GM12878 (cell line): ENCODE measurements around the gene RFTN2. TPM values are rescaled to one million over a fixed set of nuclear protein-coding genes. Genes with fewer than 3 reads are reported as not detected.
"Not testable (repeated sequence)": the region's sequence is repeated elsewhere in the genome, so short reads cannot be mapped to it uniquely, and the experiment has no call there.

Experiments used
- ATAC-seq: fragments of 200-7000 bp; cut with Tn5 transposase; 3 replicates; pipeline ENCODE4 v1.9.1; 2020; ENCODE audit warnings: mild to moderate bottlenecking, moderate library complexity
- BruUV-seq: library from RNA; stranded (reverse); fragments of 400-500 nt; replicated peaks from 2 replicates; lab custom pipeline; 2021; lab: Mats Ljungman, UMichigan
- CTCF ChIA-PET: fragments of 300-600 bp; sonication (Branson Sonifier 250); formaldehyde crosslinking; extraction: SDS; loops from one replicate; lab custom pipeline; 2021; ENCODE audit warnings: inconsistent platforms; lab: Yijun Ruan, JAX
- POLR2A ChIA-PET: fragments of 350-600 bp; formaldehyde crosslinking; extraction: SDS; loops from one replicate; lab custom pipeline; 2021; ENCODE audit warnings: inconsistent platforms; lab: Charles Lee
- RAD21 ChIA-PET: fragments of 300-600 bp; sonication (Branson Sonifier 250); formaldehyde crosslinking; loops from one replicate; lab custom pipeline; 2023; ENCODE audit warnings: antibody characterized with exemption; ENCODE audit not compliant: unreplicated experiment; lab: Charles Lee
- SMC1A ChIA-PET: fragments of 300-600 bp; sonication (Branson Sonifier 250); formaldehyde crosslinking; loops from one replicate; lab custom pipeline; 2023; ENCODE audit not compliant: unreplicated experiment, uncharacterized antibody; lab: Charles Lee
- DNase-seq: peaks from one replicate; pipeline ENCODE4 v3.0.0-alpha.2; 2011; ENCODE audit warnings: low read depth, low spot score
- FAIRE-seq: peaks from 3 replicates; lab custom pipeline; 2011; peaks lifted over from hg19 to GRCh38; lab: Jason Lieb, UNC
- H2AFZ ChIP-seq: 2 replicates; pipeline ENCODE4 v1.6.0; 2011; ENCODE audit warnings: low read depth, low read length, control low read depth; ENCODE audit not compliant: control insufficient read depth
- H3K27ac ChIP-seq: 2 replicates; pipeline ENCODE4 v1.5.1; 2011; ENCODE audit warnings: control low read depth; ENCODE audit not compliant: control insufficient read depth, insufficient read depth
- H3K27me3 ChIP-seq, 2 experiments: replicated peaks in 1 of 2; 2 replicates each; pipeline versions ENCODE4 v1.6.0 to v1.6.1; 2011; ENCODE audit warnings: low read length in 1 of 2; ENCODE audit not compliant: control insufficient read depth in 2 of 2, insufficient read depth in 2 of 2
- H3K36me3 ChIP-seq, 2 experiments: 2 replicates each; pipeline ENCODE4 v1.5.1; 2011; ENCODE audit warnings: low read length in 1 of 2; ENCODE audit not compliant: control insufficient read depth in 2 of 2, insufficient read depth in 2 of 2
- H3K4me1 ChIP-seq: 2 replicates; pipeline ENCODE4 v1.6.1; 2011; ENCODE audit warnings: mild to moderate bottlenecking, low read length, moderate library complexity, mixed read lengths; ENCODE audit not compliant: control insufficient read depth, insufficient read depth
- H3K4me2 ChIP-seq: 2 replicates; pipeline ENCODE4 v1.6.0; 2011; ENCODE audit warnings: control low read depth; ENCODE audit not compliant: control insufficient read depth, insufficient read depth
- H3K4me3 ChIP-seq: fragments of 200-600 bp; sonication (generic); 2 replicates; pipeline ENCODE4 v1.5.1; 2016
- H3K79me2 ChIP-seq: 2 replicates; pipeline ENCODE4 v1.6.0; 2011; ENCODE audit warnings: low read length; ENCODE audit not compliant: control insufficient read depth, insufficient read depth
- H3K9ac ChIP-seq: 2 replicates; pipeline ENCODE4 v1.8.0; 2011; ENCODE audit warnings: low read length, control low read depth, mixed read lengths; ENCODE audit not compliant: control insufficient read depth, insufficient read depth
- H3K9me3 ChIP-seq: replicated peaks from 3 replicates; pipeline ENCODE4 v1.5.1; 2011; ENCODE audit warnings: mild to moderate bottlenecking, low read length; ENCODE audit not compliant: control insufficient read depth, insufficient read depth
- H4K20me1 ChIP-seq: 2 replicates; pipeline ENCODE4 v1.6.0; 2011; ENCODE audit not compliant: control insufficient read depth, insufficient read depth
- WGBS: methylation state at CpG from one replicate; pipeline ENCODE4 v1.1.6; 2016; ENCODE audit warnings: low lambda C conversion rate; ENCODE audit not compliant: insufficient replicate concordance, insufficient coverage; ENCODE audit errors: missing lambda C conversion rate; 5-methylcytosine and 5-hydroxymethylcytosine counted together
- in situ Hi-C: fragments of 300-500 bp; cut with MboI; formaldehyde crosslinking; loops from 9 replicates; pipeline ENCODE4 v1.14.3; 2018; ENCODE audit warnings: mixed read lengths
- intact Hi-C: fragments of 100-400 bp; cut with micrococcal nuclease; formaldehyde crosslinking; loops from one replicate; pipeline ENCODE4 v1.14.2; 2022; ENCODE audit not compliant: unreplicated experiment
- polyA plus RNA-seq, 11 experiments: library from polyadenylated mRNA; depleted of rRNA in 4 of 11; unstranded in 6 of 11; stranded (reverse) in 5 of 11; fragments of >200 nt; fragmentation: Nextera tagmentation in 4 of 11; fragmentation: Illumina TruSeq in 1 of 11; extraction: Ambion mirVana in 4 of 11; extraction: Trizol in 1 of 11; gene quantifications; 1 replicate in 1 of 11; 2 replicates in 10 of 11; pipeline versions ENCODE4 v1.2.1 to v1.2.3, GENCODE V29; 2011 to 2016; ENCODE audit warnings: inconsistent platforms in 2 of 11, missing spikeins in 2 of 11, low read depth in 1 of 11
- total RNA-seq, 4 experiments: library from RNA; depleted of rRNA in 3 of 4; stranded (reverse); fragments of >200 nt in 3 of 4; fragmentation: Illumina TruSeq in 1 of 4; extraction: Trizol in 1 of 4; gene quantifications; 2 replicates each; pipeline versions ENCODE4 v1.2.1 to v1.2.3, GENCODE V29; 2013 to 2021

Gene RFTN2
- total and polyA plus RNA-seq, 10 of the 15 experiments (the other 5 are each of a cell fraction or from before 2014, with no cell fraction given): 0.09 to 0.23 TPM; not detected in 8

- BruUV-seq, SMC1A ChIA-PET: not testable (repeated sequence)
- CTCF ChIA-PET: interaction anchor here (2.3 kb wide), 1 partner anchor 12 kb away, joined by 7 read pairs; no protein-coding TSS in a partner anchor
These were observed 20.6 kb upstream of the RFTN2 start for GRCh38 chr2:197695971-197696370.

GRCh38 chr2:197695206-197695605 is 19.8 kb upstream of the RFTN2 start:
- ATAC-seq, RAD21 ChIA-PET, H4K20me1 ChIP-seq, H2AFZ ChIP-seq, H3K4me1 ChIP-seq, H3K27ac ChIP-seq, H3K27me3 ChIP-seq, H3K9ac ChIP-seq, BruUV-seq, H3K4me2 ChIP-seq, H3K4me3 ChIP-seq, H3K36me3 ChIP-seq, POLR2A ChIA-PET, DNase-seq, H3K79me2 ChIP-seq, in situ Hi-C loops, SMC1A ChIA-PET, FAIRE-seq, H3K9me3 ChIP-seq, intact Hi-C loops: not testable (repeated sequence)
- CTCF ChIA-PET: interaction anchor here (2.3 kb wide), 1 partner anchor 13 kb away, joined by 7 read pairs; no protein-coding TSS in a partner anchor
- 88% methylated on average over 4 of the region's 6 CpGs for WGBS

More at GRCh38 chr2:197695971-197696370, 20.6 kb upstream of the RFTN2 start:
- DNase-seq, intact Hi-C loops, H3K36me3 ChIP-seq, in situ Hi-C loops, H3K4me1 ChIP-seq, ATAC-seq, RAD21 ChIA-PET, H3K79me2 ChIP-seq, H3K4me2 ChIP-seq, H3K27me3 ChIP-seq, H3K27ac ChIP-seq, H3K9ac ChIP-seq, POLR2A ChIA-PET, H3K4me3 ChIP-seq, H3K9me3 ChIP-seq, H2AFZ ChIP-seq, FAIRE-seq, H4K20me1 ChIP-seq: not testable (repeated sequence)
- WGBS: 80% methylated on average over 4 of the region's 30 CpGs
